HEK293 (cell line): ENCODE data around the gene TNFRSF21.

Experiments used
- CTCF ChIA-PET: fragments of 350-600 bp; formaldehyde crosslinking; extraction: SDS; loops from one replicate; lab custom pipeline; 2021; ENCODE audit warnings: antibody characterized with exemption; lab: Yijun Ruan, JAX
- POLR2A ChIA-PET: fragments of 300-600 bp; formaldehyde crosslinking; extraction: SDS; loops from one replicate; lab custom pipeline; 2020; ENCODE audit warnings: antibody characterized with exemption, inconsistent platforms; lab: Yijun Ruan, JAX
- H3K27ac ChIP-seq: fragments of 200-500 bp; sonication (Bioruptor generic); 2 replicates; pipeline ENCODE4 v1.5.1; 2014; ENCODE audit warnings: low read depth, low read length, control low read depth, inconsistent platforms; ENCODE audit errors: extremely low read depth
- H3K36me3 ChIP-seq, 2 experiments: fragments of 200-500 bp in 1 of 2; sonication (Bioruptor generic) in 1 of 2; 1 replicate in 1 of 2; 2 replicates in 1 of 2; pipeline ENCODE4 v1.5.1; 2014 to 2017; ENCODE audit warnings: inconsistent platforms in 2 of 2, low read length in 2 of 2; ENCODE audit not compliant: control insufficient read depth in 2 of 2, insufficient read depth in 1 of 2
- H3K4me1 ChIP-seq: fragments of 200-500 bp; sonication (Bioruptor generic); 2 replicates; pipeline ENCODE4 v1.5.1; 2014; ENCODE audit warnings: mild to moderate bottlenecking, low read length, inconsistent platforms; ENCODE audit not compliant: control insufficient read depth, insufficient read depth
- H3K4me3 ChIP-seq: 2 replicates; pipeline ENCODE4 v1.5.1; 2011; ENCODE audit warnings: low read depth, mild to moderate bottlenecking, control low read depth, low read length, moderate library complexity
- H3K9me3 ChIP-seq: fragments of 200-500 bp; sonication (Bioruptor generic); 2 replicates; pipeline ENCODE4 v1.5.1; 2014; ENCODE audit warnings: low read depth, low read length, inconsistent platforms; ENCODE audit not compliant: control insufficient read depth, insufficient read depth
- GLI2 ChIP-seq: fragments of 450-650 bp; formaldehyde crosslinking; IDR thresholded peaks from 2 replicates; pipeline ENCODE4; 2017; ENCODE audit warnings: missing biosample characterization, missing genetic modification characterization, low read depth, borderline replicate concordance
- HIC1 ChIP-seq: fragments of 450-650 bp; formaldehyde crosslinking; IDR thresholded peaks from 2 replicates; pipeline ENCODE4 v1.5.1; 2016; ENCODE audit warnings: missing biosample characterization, missing genetic modification characterization
- KLF17 ChIP-seq: fragments of 450-650 bp; formaldehyde crosslinking; IDR thresholded peaks from 2 replicates; pipeline ENCODE4 v1.5.1; 2016; ENCODE audit warnings: missing biosample characterization, missing genetic modification characterization
- ZBTB10 ChIP-seq: fragments of 450-650 bp; formaldehyde crosslinking; IDR thresholded peaks from 2 replicates; pipeline ENCODE4 v1.5.1; 2016; ENCODE audit warnings: missing biosample characterization, missing genetic modification characterization
- ZNF274 ChIP-seq, 2 experiments: fragments of 200-500 bp in 1 of 2; fragments of 450-650 bp in 1 of 2; sonication (Bioruptor generic) in 1 of 2; formaldehyde crosslinking in 1 of 2; IDR thresholded peaks; 2 replicates each; pipeline versions ENCODE4 v1.5.1 to v1.6.1; 2014 to 2016; ENCODE audit warnings: borderline replicate concordance in 1 of 2, inconsistent platforms in 1 of 2, low read length in 1 of 2, missing biosample characterization in 1 of 2, missing genetic modification characterization in 1 of 2
- ZNF302 ChIP-seq: fragments of 450-650 bp; formaldehyde crosslinking; IDR thresholded peaks from 2 replicates; pipeline ENCODE4 v1.5.1; 2016; ENCODE audit warnings: missing biosample characterization, missing genetic modification characterization, low read depth
- ZNF48 ChIP-seq: fragments of 450-650 bp; formaldehyde crosslinking; IDR thresholded peaks from 2 replicates; pipeline ENCODE4 v1.5.1; 2016; ENCODE audit warnings: missing biosample characterization, missing genetic modification characterization
- ZNF549 ChIP-seq: fragments of 450-650 bp; IDR thresholded peaks from 2 replicates; pipeline ENCODE4 v1.5.1; 2018; ENCODE audit warnings: missing biosample characterization, missing genetic modification characterization, mild to moderate bottlenecking, inconsistent platforms, moderate library complexity
- ZNF580 ChIP-seq: fragments of 450-650 bp; formaldehyde crosslinking; IDR thresholded peaks from 2 replicates; pipeline ENCODE4 v1.5.1; 2016; ENCODE audit warnings: missing biosample characterization, missing genetic modification characterization
- ZNF639 ChIP-seq: fragments of 450-650 bp; formaldehyde crosslinking; IDR thresholded peaks from 2 replicates; pipeline ENCODE4 v1.5.1; 2016; ENCODE audit warnings: missing biosample characterization, missing genetic modification characterization
- ZNF701 ChIP-seq: fragments of 450-650 bp; formaldehyde crosslinking; IDR thresholded peaks from 2 replicates; pipeline ENCODE4 v1.5.1; 2016; ENCODE audit warnings: missing biosample characterization, missing genetic modification characterization
- ZNF837 ChIP-seq: fragments of 450-650 bp; formaldehyde crosslinking; IDR thresholded peaks from 2 replicates; pipeline ENCODE4 v1.5.1; 2016; ENCODE audit warnings: missing biosample characterization, missing genetic modification characterization
- TF ChIP-seq, protein P1 (sequence below): fragments of 450-650 bp; formaldehyde crosslinking; optimal IDR thresholded peaks from 2 replicates; pipeline ENCODE3; 2016; ENCODE audit warnings: missing biosample characterization, mild to moderate bottlenecking, missing genetic modification characterization
- TF ChIP-seq, protein P2 (sequence below): fragments of 450-650 bp; IDR thresholded peaks from 2 replicates; pipeline ENCODE4 v1.5.1; 2018; ENCODE audit warnings: missing biosample characterization, missing genetic modification characterization

Gene TNFRSF21

GRCh38 chr6:47250302-47250701 lies 59.4 kb downstream of the TNFRSF21 start (continued):
- TF ChIP-seq GLI2: no peak
- TF ChIP-seq ZNF837 (tag by site-specific recombination): no peak
- TF ChIP-seq, all 188 proteins: peak for 0

DNA sequence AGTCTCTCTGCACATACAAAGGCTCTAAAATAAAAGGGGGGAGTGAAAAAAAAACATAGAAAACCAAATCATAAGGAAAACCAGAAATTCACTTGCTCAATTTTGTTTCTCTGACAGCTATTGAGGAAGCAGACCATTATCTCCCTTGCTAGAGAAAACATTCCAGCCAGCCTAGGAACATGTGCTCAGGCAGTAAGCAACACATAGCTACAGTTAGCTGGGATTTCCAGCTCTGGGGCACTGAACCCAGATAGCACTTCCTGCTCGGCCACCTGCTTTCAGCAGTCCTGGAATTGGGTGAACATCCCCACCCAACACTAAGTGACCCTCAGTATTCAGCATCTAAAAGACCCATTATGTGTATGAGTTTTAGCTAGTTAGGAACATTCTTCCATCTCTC lies 61.3 kb downstream of the TNFRSF21 start:
- TF ChIP-seq ZNF701 (tag by site-specific recombination) (no peak), ZBTB10 (tag by site-specific recombination) (no peak), KLF17 (no peak), ZNF549 (tag by site-specific recombination) (no peak), ZNF48 (tag by site-specific recombination) (no peak), ZNF274 (IDR thresholded peaks at IDR 0.05; ENCODE audit: low read length) (no peak), ZNF274 (tag by site-specific recombination; IDR thresholded peaks at IDR 0.05; ENCODE audit: borderline replicate concordance) (no peak), ZNF837 (tag by site-specific recombination) (no peak), ZNF580 (tag by site-specific recombination) (no peak), ZNF302 (no peak), HIC1 (tag by site-specific recombination) (no peak), ZNF639 (tag by site-specific recombination) (no peak)
- TF ChIP-seq, protein P1, sequence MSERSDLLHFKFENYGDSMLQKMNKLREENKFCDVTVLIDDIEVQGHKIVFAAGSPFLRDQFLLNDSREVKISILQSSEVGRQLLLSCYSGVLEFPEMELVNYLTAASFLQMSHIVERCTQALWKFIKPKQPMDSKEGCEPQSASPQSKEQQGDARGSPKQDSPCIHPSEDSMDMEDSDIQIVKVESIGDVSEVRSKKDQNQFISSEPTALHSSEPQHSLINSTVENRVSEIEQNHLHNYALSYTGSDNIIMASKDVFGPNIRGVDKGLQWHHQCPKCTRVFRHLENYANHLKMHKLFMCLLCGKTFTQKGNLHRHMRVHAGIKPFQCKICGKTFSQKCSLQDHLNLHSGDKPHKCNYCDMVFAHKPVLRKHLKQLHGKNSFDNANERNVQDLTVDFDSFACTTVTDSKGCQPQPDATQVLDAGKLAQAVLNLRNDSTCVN (tag by site-specific recombination): no peak
- TF ChIP-seq, protein P2, sequence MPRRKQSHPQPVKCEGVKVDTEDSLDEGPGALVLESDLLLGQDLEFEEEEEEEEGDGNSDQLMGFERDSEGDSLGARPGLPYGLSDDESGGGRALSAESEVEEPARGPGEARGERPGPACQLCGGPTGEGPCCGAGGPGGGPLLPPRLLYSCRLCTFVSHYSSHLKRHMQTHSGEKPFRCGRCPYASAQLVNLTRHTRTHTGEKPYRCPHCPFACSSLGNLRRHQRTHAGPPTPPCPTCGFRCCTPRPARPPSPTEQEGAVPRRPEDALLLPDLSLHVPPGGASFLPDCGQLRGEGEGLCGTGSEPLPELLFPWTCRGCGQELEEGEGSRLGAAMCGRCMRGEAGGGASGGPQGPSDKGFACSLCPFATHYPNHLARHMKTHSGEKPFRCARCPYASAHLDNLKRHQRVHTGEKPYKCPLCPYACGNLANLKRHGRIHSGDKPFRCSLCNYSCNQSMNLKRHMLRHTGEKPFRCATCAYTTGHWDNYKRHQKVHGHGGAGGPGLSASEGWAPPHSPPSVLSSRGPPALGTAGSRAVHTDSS (tag by site-specific recombination): no peak
- no peak overlapping the region for H3K4me3 ChIP-seq
- POLR2A ChIA-PET: interaction anchor here (1.1 kb wide), 1 partner anchor 59 kb away, joined by 3 read pairs; no protein-coding TSS in a partner anchor
- no peak overlapping the region for H3K27ac ChIP-seq
- peaks cover 5 to 17% of the 10 kb centered on the region in 2 experiments; a peak in 2 of 3 replicates for H3K36me3 ChIP-seq
- CTCF ChIA-PET: interaction anchor here (0.6 to 1.2 kb wide), 2 partner anchors 12 to 92 kb away, joined by 3 read pairs; no protein-coding TSS in a partner anchor
- H3K9me3 ChIP-seq: no peaks in the 10 kb centered on the region
- H3K4me1 ChIP-seq: peaks cover 11% of the 10 kb centered on the region
